GM21367 (cell line): Measurements from ENCODE around the gene WSCD2.

Experiments used
- ATAC-seq: cut with Tn5 transposase; IDR thresholded peaks from one replicate; pipeline ENCODE4 v1.9.1; 2021; ENCODE audit not compliant: unreplicated experiment

WSCD2 gene

GRCh38 chr12:108260039-108260438 lies 131.0 kb downstream of the WSCD2 start:
- ATAC-seq: no peak

DNA sequence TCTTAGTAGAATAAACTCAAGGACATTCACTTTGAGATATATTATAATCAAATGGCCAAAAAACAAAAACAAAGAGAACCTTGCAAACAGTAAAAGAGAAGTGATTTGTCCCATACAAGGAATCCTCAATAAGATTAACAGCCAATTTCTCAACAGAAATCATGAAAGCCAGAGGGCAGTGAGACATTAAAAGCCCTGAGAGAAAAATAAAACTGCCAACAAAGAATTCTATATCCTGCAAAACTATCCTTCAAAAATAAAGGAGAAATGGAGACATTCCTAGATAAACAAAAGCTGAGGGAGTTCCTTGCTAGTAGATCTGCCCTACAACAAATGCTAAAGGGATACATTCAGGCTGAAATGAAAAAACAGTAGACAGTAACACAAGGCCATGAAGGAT lies 131.9 kb downstream of the WSCD2 start:
- no peak for ATAC-seq

DNA sequence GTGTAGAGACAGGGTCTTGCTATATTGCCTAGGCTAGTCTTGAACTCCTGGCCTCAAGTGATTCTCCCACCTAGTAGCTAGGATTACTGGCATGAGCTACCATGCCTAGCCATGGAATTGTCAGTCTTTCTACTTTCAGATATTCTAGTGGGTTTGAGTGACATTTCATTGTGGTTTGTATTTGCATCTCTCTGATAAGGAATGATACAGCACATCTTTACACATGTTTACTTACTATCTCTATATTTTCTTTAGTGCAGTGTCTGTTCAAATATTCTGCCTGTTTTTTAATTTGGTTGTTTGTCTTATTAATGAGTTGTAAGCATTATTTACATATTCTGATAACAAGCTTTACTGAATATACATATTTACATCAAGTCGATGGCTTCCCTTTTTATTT lies 136.4 kb downstream of the WSCD2 start:
- no peak for ATAC-seq

DNA sequence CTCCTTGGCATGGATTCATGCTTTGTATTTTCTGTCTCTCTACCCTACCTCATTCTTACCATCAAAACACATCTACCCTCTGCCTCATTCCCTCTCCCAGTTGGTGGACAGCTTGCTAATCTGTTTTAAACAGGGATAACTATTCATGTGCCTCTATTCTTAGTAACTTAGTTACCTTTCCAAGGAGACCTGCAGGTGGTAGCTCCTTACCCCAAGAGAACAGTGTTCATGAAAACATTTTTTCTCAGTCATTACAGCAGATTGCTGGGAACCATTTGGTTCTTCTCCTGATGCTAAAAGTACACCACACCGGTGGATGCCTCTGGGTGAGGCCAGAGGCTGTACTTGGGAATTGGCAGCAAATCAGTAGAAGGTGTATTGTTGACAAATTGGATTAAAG lies 137.0 kb downstream of the WSCD2 start:
- no peak for ATAC-seq

DNA sequence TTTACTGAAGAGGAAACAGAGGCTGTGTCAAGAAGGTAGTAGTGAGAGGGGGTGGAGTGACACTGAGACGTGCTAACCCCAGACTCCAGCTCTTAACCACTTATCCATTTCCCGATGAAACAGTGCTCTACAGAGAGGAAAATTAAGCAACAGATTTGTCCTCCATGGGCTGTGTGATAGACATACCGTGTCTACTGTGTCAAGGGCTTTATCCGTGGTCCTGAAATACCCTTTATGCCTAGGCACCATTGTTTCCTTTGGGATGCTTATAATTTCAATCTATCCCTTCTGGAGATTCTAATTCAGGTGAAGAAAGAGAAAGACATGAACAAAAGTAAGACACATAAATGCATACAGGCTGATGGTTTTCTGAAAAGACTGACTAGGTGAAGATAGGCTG lies 138.4 kb downstream of the WSCD2 start:
- ATAC-seq: no peak

GRCh38 chr12:108268397-108268796 lies 139.3 kb downstream of the WSCD2 start:
- ATAC-seq: no peak

DNA sequence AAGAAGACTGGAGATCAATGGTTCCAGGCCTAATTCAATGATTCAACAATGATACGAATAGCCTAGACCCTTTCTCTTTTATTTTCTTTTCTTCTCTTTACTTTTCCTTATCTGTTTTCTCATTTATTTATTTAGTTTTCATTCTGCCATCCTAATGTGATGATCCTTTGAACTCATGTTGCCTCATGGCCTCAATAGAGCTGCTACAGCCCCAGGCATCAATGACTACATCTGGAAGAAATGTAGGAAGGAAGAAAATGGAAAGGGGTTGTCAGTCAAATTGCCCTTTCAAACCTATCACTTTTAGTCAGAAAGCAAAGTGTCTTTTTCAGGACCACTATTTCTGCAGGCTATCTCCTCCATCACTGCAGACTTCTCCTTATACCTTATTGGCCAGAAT lies 140.1 kb downstream of the WSCD2 start:
- no peak for ATAC-seq

GRCh38 chr12:108270035-108270848 lies 141.2 kb downstream of the WSCD2 start:
- no peak for ATAC-seq

- no peak for ATAC-seq
Measured at GRCh38 chr12:108270849-108271143, 141.7 kb downstream of the WSCD2 start.

- ATAC-seq: no peak
Measured at GRCh38 chr12:108271951-108272872, 143.1 kb downstream of the WSCD2 start.

DNA sequence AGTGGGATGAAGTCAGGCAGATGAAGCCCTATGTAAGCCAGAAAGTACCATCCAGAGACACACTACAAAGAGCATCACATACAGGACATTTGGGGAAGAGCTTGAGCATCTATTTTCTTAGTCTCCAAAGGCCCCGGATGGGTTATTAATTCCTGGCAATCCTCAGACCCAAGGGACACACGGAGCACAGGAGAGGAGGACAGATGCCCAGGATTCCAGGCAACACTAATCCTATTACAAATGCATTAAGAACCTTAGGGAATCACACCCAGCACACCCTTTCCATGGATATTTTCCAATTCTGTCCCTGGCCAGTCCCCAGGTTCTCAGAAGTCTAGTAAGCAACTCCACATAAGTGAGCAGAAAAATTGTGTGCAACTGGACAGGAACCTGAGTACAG lies 144.1 kb downstream of the WSCD2 start:
- no peak for ATAC-seq

GRCh38 chr12:108277613-108278012 lies 148.5 kb downstream of the WSCD2 start:
- no peak for ATAC-seq

GRCh38 chr12:108282160-108282559 lies 153.1 kb downstream of the WSCD2 start:
- ATAC-seq: no peak

- ATAC-seq: no peak
Measured at GRCh38 chr12:108282676-108283075, 153.6 kb downstream of the WSCD2 start.

- no peak for ATAC-seq
Measured at GRCh38 chr12:108284163-108284562, 155.1 kb downstream of the WSCD2 start.

GRCh38 chr12:108285016-108285415 lies 155.9 kb downstream of the WSCD2 start:
- ATAC-seq: no peak

DNA sequence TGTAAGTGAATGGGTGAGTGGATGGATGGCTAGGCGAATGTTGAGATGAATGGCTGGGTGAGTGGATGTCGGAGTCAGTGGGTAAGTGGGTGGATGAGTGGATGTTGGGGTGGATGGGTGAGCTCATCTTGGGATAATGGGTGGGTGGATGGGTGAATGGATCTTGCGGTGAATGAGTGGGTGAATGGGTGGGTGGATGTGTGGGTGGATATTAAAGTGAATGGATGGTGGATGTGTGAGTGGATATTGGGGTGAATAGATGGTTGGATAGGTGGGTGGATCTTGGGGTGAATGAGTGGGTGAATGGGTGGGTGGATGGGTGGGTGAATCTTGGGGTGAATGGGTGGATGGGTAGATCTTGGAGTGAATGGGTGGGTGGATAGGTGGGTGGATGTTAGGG lies 158.1 kb downstream of the WSCD2 start:
- no peak for ATAC-seq

DNA sequence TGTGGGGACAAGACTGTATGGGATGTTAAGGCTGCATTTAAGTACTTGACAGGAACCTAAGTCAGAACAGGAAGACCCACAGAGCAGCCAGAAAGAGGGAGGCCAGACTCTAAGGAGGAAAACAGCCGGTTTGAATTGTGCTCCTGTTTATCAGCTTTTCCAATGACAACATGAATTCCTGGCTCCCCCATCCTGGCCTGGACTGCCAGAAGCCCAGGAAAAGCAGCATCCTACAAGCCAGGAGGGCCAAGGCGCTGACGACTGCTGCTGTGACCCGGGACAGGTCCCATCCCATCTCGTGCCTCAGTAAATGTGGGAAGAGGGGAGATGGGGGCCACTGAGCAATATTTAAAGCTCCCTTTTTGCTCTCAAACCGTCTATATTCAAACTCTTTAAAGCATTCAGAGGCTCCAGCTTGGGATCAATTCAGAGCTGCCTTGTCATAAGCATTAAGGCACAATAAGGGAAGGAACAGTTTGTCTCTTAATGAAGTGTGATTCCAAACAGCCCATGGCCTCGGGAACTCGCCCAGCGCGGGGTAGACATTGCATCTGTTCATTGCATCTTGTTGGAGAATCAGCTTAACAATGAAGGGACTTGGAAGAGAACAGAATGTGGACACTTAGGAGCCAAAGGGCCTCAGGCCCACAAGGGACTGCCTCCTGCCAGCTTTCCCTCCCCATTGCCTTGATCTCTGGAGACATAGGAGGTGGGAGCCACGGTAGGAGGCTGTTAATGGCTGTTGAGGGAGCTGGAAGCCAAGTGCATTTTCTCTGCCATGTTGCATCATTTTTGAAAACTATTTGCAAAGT lies 160.5 kb downstream of the WSCD2 start:
- no peak for ATAC-seq

DNA sequence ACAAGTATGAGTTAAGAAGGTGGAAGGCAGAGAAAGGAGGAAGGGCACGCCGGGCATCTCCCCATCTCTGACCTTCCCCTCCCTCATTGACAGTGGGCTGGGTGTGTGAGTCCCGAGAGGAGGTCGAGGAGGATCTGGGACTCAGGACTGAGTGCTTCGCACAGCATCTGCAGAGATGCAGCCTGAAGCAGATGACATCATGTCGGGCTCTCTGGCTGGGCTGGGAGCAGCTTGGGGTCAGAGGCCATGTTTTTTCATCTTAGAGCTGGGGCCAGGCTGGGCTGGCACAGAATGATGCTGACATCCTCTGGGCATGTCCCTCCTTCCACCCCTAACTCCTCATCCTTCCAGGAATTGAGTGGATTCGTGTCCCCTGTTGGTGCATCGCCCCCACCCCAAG lies 166.6 kb downstream of the WSCD2 start:
- no peak for ATAC-seq

DNA sequence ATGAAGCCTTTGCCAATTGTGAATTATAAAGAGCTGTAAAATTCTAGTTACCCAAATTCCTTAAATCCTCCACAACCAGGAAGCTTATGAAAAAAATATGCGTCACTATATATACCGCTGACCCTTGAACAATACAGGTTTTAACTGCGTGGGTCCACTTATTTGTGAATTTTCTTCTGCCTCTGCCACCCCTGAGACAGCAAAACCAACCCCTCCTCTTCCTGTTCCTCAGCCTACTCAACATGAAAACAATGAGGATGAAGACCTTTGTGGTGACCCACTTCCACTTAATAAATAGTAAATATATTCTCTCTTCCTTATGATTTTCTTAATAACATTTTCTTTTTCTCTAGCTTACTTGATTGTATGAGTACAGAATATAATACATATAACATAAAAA lies 167.9 kb downstream of the WSCD2 start:
- no peak for ATAC-seq

- ATAC-seq: no peak
Measured at GRCh38 chr12:108297424-108297823, 168.3 kb downstream of the WSCD2 start.
